Immature natural killer cell (primary cell): Measurements from ENCODE around the gene SLC25A21. TPM values are rescaled to one million over a fixed set of nuclear protein-coding genes. Genes with fewer than 3 reads are reported as not detected.

ENCODE experiments used
- DNase-seq, 3 donors: peaks; one replicate each; pipeline ENCODE4 v3.0.0; 2022; ENCODE audit warnings: mixed read lengths in 1 of 3
- H3K27ac Mint-ChIP-seq, 6 donors: one replicate each; pipeline ENCODE4 v1.8.0; 2020; ENCODE audit warnings: mixed read lengths in 6 of 6, mild to moderate bottlenecking in 5 of 6, inconsistent platforms in 4 of 6, moderate library complexity in 3 of 6
- H3K27me3 Mint-ChIP-seq, 3 donors: one replicate each; pipeline ENCODE4 v1.8.0; 2020 to 2021; ENCODE audit warnings: low read depth in 3 of 3, mild to moderate bottlenecking in 3 of 3, mixed read lengths in 3 of 3, moderate library complexity in 3 of 3, inconsistent platforms in 1 of 3
- H3K36me3 Mint-ChIP-seq, 3 donors: one replicate each; pipeline ENCODE4 v1.8.0; 2020; ENCODE audit warnings: mixed read lengths in 3 of 3, inconsistent platforms in 2 of 3, mild to moderate bottlenecking in 2 of 3
- H3K4me1 Mint-ChIP-seq, 2 donors: one replicate each; pipeline ENCODE4 v1.8.0; 2020; ENCODE audit warnings: inconsistent platforms in 2 of 2, mild to moderate bottlenecking in 2 of 2, mixed read lengths in 2 of 2, moderate library complexity in 1 of 2
- H3K4me3 Mint-ChIP-seq, 5 donors: one replicate each; pipeline ENCODE4 v1.8.0; 2020; ENCODE audit warnings: mild to moderate bottlenecking in 5 of 5, mixed read lengths in 5 of 5, inconsistent platforms in 3 of 5, moderate library complexity in 3 of 5
- H3K9me3 Mint-ChIP-seq, 6 donors: one replicate each; pipeline ENCODE4 v1.8.0; 2020; ENCODE audit warnings: mild to moderate bottlenecking in 6 of 6, mixed read lengths in 6 of 6, inconsistent platforms in 4 of 6, moderate library complexity in 3 of 6
- polyA plus RNA-seq, 3 donors: library from polyadenylated mRNA; unstranded; fragments of 300-500 nt; fragmentation: Illumina TruSeq; gene quantifications; one replicate each; pipeline ENCODE4 v1.2.3, GENCODE V29; 2021

SLC25A21 gene
- polyA plus RNA-seq, 3 donors from 2014 or later: not detected

DNA sequence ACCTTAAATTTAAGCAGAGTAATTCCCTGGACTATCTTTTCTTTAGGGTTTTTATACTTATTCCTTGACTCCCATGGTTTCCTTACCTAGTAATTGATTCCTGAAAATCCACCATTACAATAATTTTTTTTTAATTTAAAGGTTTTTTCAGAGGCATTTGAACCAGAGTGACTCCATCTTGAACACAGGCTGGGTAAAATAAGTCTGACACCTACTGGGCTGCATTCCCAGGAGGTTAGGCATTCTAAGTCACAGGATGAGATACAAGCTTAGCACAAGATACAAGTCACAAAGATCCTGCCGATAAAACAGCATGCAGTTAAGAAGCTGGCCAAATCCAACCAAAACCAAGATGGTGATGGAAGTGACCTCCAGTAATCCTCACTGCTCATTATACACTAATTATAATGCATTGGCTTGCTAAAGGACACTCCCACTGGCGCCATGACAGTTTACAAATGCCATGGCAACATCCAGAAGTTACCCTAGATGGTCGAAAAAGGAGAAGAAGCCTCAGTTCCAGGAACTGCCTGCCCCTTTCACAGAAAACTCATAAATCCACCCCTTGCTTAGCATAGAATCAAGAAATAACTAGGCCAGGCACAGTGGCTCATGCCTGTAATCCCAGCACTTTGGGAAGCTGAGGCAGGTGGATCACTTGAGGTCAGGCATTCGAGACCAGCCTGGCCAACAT is 53.6 kb downstream of the SLC25A21 start:
- H3K27me3 Mint-ChIP-seq: no peaks in the 10 kb centered on the region
- no peak for DNase-seq
- no peaks in the 10 kb centered on the region for H3K4me1 Mint-ChIP-seq
- H3K4me3 Mint-ChIP-seq: no peak overlapping the region
- H3K9me3 Mint-ChIP-seq: peaks cover 6 to 13% (median 10%) of the 10 kb centered on the region in 6 donors
- H3K27ac Mint-ChIP-seq: no peak overlapping the region
- no peaks in the 10 kb centered on the region for H3K36me3 Mint-ChIP-seq

DNA sequence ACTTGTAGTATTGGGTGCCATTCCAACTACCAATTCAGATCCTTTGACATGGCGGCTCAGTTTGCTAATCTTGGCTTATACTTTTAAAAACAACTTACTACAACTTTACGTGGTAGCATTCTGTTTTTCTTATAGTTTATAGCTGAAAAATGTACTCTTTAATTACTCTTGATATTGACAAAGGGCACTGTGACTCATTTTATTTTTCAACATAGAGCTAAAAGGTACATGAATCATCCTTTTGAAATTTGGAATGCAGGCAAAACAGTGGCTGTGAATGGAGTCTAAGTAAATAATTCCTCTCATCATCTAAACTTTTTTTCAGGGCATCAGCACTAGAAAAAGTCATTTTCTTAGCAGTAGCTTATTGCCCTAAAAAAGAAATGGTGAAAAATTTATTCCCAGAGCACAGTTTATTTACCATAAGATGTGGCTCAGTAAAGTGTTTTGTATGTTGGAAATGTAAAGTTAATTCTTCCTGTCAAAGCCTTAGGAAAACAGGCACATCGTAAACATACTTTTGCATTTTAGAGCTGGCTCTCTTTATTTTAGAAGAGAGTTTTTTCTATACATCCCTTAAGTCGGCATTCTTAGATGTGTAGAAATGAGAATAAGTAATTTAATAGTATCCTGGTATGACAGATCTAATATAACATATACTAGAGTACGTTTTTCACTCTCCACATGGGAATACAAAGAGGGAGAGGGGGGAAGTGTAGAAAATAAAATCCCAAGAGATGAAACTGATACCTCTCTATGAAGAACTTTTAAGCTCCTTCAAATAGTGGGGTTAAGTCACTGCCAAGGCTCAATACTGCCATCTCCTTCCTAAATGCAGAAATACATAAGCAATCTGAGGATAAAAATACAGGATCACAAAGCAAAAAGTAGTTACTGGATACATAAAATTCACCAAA is 55.2 kb downstream of the SLC25A21 start:
- DNase-seq: no peak
- Mint-ChIP-seq H3K4me3 (no peak overlapping the region), H3K4me1 (no peaks in the 10 kb centered on the region), H3K9me3 (peaks cover 6 to 14% (median 10%) of the 10 kb centered on the region in 6 donors), H3K27ac (no peak overlapping the region), H3K27me3 (no peaks in the 10 kb centered on the region), H3K36me3 (no peaks in the 10 kb centered on the region)

DNA sequence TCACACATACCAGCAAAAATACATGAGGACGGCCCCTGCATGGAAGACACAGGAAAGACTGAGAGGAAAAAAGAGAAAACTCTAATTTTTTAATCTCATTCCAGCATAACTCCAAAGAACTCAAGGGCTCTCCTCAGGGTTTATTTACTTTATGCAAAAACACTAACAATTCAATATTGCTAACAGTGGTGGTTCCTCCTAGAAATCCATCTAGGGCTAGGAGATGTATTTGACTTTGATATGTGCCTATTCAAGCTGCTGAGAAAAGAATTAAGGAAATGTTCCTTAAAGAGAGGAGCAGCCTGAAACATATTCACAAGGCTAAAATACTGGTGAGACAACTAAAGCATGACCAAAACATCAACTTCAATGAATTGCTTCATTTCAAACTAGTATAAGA is 57.0 kb downstream of the SLC25A21 start:
- Mint-ChIP-seq H3K36me3 (no peaks in the 10 kb centered on the region), H3K27ac (no peak overlapping the region)

GRCh38 chr14:37114559-37114958 is 57.8 kb downstream of the SLC25A21 start:
- no peak for DNase-seq
- no peaks in the 10 kb centered on the region for H3K4me1 Mint-ChIP-seq
- peaks cover 7 to 14% (median 9%) of the 10 kb centered on the region in 6 donors for H3K9me3 Mint-ChIP-seq
- H3K27ac Mint-ChIP-seq: no peak overlapping the region
- H3K27me3 Mint-ChIP-seq: no peaks in the 10 kb centered on the region
- H3K36me3 Mint-ChIP-seq: no peaks in the 10 kb centered on the region
- no peak overlapping the region for H3K4me3 Mint-ChIP-seq

More for the DNA sequence above, 57.0 kb downstream of the SLC25A21 start:
- H3K4me3 Mint-ChIP-seq: no peak overlapping the region
- H3K27me3 Mint-ChIP-seq: no peaks in the 10 kb centered on the region
- DNase-seq: no peak
- no peaks in the 10 kb centered on the region for H3K4me1 Mint-ChIP-seq
- H3K9me3 Mint-ChIP-seq: peaks cover 8 to 14% (median 9%) of the 10 kb centered on the region in 6 donors

DNA sequence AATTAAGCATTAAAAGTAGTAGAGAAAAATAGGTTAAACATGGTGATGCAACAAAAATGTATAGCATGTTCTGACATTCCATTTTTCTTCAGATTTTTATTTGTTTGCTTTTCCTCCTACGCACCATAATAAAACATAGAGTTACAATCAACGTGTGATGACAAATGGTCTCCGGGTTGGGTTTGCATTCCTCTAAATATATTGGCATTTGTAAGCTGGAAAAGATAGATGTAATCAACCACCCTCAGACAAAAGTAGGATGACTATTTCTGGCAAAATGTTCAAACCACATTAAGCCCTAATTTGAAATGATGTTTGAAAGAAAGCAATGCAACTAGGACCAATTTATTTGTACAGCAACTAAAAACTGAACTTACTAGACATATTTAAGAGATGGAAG is 58.4 kb downstream of the SLC25A21 start:
- Mint-ChIP-seq H3K27ac (no peak overlapping the region), H3K9me3 (peaks cover 7 to 16% (median 11%) of the 10 kb centered on the region in 6 donors), H3K4me3 (no peak overlapping the region), H3K27me3 (no peaks in the 10 kb centered on the region), H3K4me1 (no peaks in the 10 kb centered on the region), H3K36me3 (no peaks in the 10 kb centered on the region)
- no peak for DNase-seq

GRCh38 chr14:37098132-37098531 is 74.3 kb downstream of the SLC25A21 start:
- H3K27me3 Mint-ChIP-seq: no peaks in the 10 kb centered on the region
- H3K27ac Mint-ChIP-seq: no peak overlapping the region
- peaks cover 4 to 39% (median 15%) of the 10 kb centered on the region in 6 donors for H3K9me3 Mint-ChIP-seq
- no peaks in the 10 kb centered on the region for H3K4me1 Mint-ChIP-seq
- no peaks in the 10 kb centered on the region for H3K36me3 Mint-ChIP-seq
- no peak overlapping the region for H3K4me3 Mint-ChIP-seq
- DNase-seq: no peak

DNA sequence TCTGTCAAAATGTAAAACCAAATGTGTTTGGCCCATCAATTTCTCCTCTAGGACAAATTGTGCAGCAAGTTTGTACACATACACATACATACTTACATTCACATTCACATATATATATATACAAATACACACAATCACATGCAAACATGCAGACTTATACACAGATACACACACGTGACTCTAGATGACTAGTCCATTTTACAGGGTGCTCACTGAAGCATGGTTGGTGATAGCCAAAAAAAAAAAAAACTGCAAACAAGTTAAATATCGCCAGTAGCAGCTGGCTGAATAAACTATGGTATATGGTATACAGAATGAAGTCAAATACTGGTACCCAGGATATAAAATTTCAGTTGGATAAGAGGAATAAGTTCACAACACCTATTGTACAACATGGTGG is 77.9 kb downstream of the SLC25A21 start:
- DNase-seq: no peak
- Mint-ChIP-seq H3K27me3 (no peaks in the 10 kb centered on the region), H3K4me3 (no peak overlapping the region), H3K27ac (no peak overlapping the region), H3K4me1 (no peaks in the 10 kb centered on the region), H3K9me3 (peaks cover 4 to 48% (median 10%) of the 10 kb centered on the region in 6 donors), H3K36me3 (no peaks in the 10 kb centered on the region)

- Mint-ChIP-seq H3K36me3 (no peaks in the 10 kb centered on the region), H3K27me3 (no peaks in the 10 kb centered on the region), H3K4me1 (no peaks in the 10 kb centered on the region), H3K27ac (no peak overlapping the region), H3K4me3 (no peak overlapping the region), H3K9me3 (peaks cover 0 to 42% (median 10%) of the 10 kb centered on the region in 6 donors)
- DNase-seq: no peak
Measured at GRCh38 chr14:37093364-37093763, 79.0 kb downstream of the SLC25A21 start.

- Mint-ChIP-seq H3K9me3 (peaks cover 0 to 46% (median 10%) of the 10 kb centered on the region in 6 donors), H3K36me3 (no peaks in the 10 kb centered on the region), H3K27ac (no peak overlapping the region), H3K4me3 (no peak overlapping the region), H3K27me3 (no peaks in the 10 kb centered on the region), H3K4me1 (no peaks in the 10 kb centered on the region)
- no peak for DNase-seq
Measured at GRCh38 chr14:37091651-37092050, 80.8 kb downstream of the SLC25A21 start.

DNA sequence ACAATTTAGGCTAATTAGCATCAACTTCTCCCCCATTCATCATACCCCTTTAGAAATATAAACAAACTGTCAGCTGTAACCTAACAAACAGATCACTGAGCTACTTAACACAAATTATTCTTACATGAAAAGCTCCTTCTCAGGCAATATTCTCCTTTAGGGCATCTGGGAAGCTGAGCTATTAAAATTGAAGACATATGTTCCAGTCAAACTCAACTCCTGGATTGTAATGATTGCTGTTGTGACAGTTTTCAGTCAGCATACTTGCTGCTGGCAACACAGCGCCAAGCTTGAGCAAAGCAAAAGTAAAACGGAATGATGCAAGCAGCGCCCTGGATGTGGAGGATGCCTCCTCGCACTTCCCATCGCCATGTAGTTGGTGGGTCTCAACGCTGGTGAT is 82.4 kb downstream of the SLC25A21 start:
- Mint-ChIP-seq H3K9me3 (peaks cover 0 to 35% (median 8%) of the 10 kb centered on the region in 6 donors), H3K27ac (no peak overlapping the region), H3K36me3 (no peaks in the 10 kb centered on the region), H3K4me1 (no peaks in the 10 kb centered on the region), H3K4me3 (no peak overlapping the region), H3K27me3 (peaks cover 0 to 2% (median 0%) of the 10 kb centered on the region in 3 donors)
- DNase-seq: no peak

GRCh38 chr14:37089410-37089809 is 83.0 kb downstream of the SLC25A21 start:
- no peaks in the 10 kb centered on the region for H3K4me1 Mint-ChIP-seq
- no peak overlapping the region for H3K27ac Mint-ChIP-seq
- H3K27me3 Mint-ChIP-seq: peaks cover 0 to 2% (median 0%) of the 10 kb centered on the region in 3 donors
- H3K9me3 Mint-ChIP-seq: peaks cover 0 to 35% (median 8%) of the 10 kb centered on the region in 6 donors
- no peak overlapping the region for H3K4me3 Mint-ChIP-seq
- DNase-seq: no peak
- no peaks in the 10 kb centered on the region for H3K36me3 Mint-ChIP-seq

- no peaks in the 10 kb centered on the region for H3K36me3 Mint-ChIP-seq
- peaks cover 5 to 29% (median 9%) of the 10 kb centered on the region in 6 donors for H3K9me3 Mint-ChIP-seq
- no peaks in the 10 kb centered on the region for H3K4me1 Mint-ChIP-seq
- H3K27me3 Mint-ChIP-seq: peaks cover 0 to 2% (median 0%) of the 10 kb centered on the region in 3 donors
- H3K27ac Mint-ChIP-seq: no peak overlapping the region
- DNase-seq: no peak
- H3K4me3 Mint-ChIP-seq: no peak overlapping the region
Measured at GRCh38 chr14:37088356-37089215, 83.8 kb downstream of the SLC25A21 start.

GRCh38 chr14:37087520-37087919 is 84.9 kb downstream of the SLC25A21 start:
- no peaks in the 10 kb centered on the region for H3K36me3 Mint-ChIP-seq

More at GRCh38 chr14:37087520-37087919, 84.9 kb downstream of the SLC25A21 start:
- peaks cover 5 to 34% (median 9%) of the 10 kb centered on the region in 6 donors for H3K9me3 Mint-ChIP-seq
- no peaks in the 10 kb centered on the region for H3K4me1 Mint-ChIP-seq
- peaks cover 0 to 2% (median 0%) of the 10 kb centered on the region in 3 donors for H3K27me3 Mint-ChIP-seq
- no peak overlapping the region for H3K4me3 Mint-ChIP-seq
- no peak for DNase-seq
- no peak overlapping the region for H3K27ac Mint-ChIP-seq
